NCI-H446 (cell line): ENCODE data around the gene RBM20.
"Not testable (repeated sequence)": the region's sequence is repeated elsewhere in the genome, so short reads cannot be mapped to it uniquely, and the experiment has no call there.

Experiments
- DNase-seq, 2 experiments: peaks; one replicate each; lab custom pipeline; 2025; lab: John Stamatoyannopoulos, UW

The RBM20 gene

DNA sequence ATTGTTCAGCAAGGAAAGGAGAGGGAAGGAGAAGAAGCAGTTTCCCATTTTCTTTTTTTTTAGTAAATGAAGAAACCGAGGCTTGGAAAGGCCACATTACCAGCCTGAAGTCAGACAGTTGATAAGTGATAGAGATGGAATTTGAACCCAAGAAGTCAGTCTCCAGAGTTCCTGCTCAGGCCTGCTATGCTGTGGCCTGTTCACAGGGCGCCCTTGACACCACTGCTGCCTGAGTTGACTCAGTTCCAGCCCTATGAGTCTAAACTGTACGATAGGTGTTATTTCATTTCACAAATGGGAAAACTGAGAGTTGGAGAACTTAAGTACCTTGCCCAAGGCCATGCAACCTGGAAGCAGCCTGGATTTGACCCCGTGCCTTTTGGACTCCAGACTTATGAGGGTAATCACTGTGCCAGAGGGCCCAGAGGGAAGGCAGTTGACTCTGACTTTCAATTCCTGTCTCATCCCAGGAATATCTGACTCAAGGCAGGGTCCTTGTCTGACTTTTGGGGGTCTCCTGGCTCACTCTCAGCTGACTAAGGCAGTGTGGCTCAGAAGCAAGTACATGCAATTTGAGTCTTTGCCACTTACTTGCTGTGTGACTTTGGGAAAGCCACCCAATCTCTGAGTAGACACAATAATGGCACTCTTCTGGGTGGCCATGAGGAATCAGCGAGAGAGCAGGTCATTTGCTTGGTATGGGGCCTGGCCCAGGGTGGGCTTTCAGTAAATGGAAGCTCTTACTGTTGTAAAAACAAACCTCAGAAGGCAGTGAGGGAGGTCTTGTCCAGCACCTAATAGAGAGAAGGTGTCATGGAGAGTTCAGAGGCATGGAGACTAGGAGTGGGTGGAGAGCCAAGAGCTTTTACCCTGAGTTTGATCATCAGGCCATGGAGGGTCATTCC, 17.9 kb upstream of the RBM20 start:
- DNase-seq, result no peak

DNA sequence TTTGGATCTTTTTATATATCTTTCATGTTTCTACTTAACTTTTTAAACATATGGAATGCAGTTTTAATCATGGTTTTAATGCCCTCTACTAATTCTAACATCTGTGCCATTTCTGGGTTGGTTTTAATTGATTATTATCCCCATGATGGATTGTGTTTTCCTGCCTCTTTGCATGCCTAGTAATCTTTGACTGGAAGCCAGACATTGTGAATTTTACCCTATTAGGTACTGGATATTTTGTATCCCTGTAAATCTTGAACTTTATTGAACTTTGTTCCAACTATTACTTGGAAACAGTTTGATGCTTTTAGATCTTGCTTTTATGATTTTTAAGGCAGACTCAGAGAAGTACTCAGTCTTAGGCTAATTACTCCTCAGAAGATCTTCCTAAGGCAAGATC, 16.0 kb upstream of the RBM20 start:
- DNase-seq, result no peak

DNA sequence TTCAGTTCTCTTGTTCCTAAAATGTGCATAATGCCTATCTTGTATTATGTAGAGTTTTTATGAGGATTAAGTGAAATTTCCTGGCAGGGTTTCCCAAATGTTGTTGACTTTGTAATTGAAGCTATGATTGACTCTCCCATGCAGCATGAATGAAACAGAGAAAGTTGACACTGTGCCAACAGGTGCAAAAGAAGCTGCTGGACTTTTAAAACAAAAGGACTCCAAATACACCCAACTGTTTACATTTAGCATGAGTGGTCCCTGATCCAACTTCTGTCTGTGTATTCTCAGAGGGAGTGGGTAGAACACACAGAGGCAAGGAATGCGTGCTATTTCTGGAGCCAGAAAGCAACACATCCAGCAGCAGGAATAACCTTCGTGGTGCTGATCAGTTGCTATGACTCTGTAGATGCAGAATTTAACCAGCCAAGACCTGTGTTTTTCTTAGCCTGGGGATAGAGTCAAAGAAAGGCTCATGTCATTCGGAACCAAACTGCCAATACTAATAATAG, 14.4 kb upstream of the RBM20 start:
- DNase-seq, result peak in 1 of 2 experiments; percentile 40

DNA sequence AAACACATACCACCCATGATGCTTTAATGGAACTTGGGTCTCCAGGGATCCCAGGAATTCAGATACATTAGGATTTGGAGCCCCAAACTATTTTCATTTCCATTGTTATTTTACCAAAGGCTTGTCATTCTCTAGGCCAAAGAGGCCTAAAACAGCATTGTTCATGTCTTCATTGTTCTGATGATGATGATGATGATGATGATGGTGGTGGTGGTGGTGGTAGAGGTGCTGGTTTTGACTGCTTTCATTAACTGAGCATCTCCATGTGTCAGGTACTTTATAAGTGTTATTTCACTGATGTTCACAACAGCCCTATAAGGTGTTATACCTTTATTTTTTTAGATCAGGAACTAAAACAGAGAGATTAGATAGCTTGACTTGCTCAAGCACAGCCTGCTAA, 12.2 kb upstream of the RBM20 start:
- no peak for DNase-seq

DNA sequence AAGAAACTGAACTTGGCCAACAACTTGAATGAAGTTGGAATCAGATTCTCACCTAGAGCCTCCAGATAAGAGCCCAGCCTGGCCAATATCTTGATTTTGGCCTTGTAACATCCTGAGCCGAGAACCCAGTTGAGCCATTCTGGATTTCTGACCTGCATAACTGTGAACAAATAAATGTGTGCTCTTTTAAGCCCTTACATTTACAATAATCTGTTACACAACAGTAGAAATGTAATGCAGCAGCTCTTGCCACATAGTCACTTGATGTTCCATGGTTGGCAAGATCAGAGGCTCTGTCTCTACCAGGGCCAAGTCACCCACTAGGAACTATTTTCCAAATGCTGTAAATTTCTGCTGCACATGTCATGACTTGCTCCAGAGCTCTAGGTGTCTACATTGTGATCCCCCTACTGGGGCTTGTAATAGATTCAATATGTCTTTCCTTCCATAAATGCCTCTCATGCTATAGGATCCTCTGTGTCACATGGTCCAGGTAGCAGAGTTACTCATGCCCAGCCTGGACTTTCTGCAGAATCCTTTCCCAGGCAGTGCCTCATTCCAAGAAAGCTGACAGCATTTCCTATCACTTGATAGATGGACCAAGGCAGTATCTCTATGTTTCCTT, 11.4 kb upstream of the RBM20 start:
- peak in 1 of 2 experiments; percentile 42 for DNase-seq

DNA sequence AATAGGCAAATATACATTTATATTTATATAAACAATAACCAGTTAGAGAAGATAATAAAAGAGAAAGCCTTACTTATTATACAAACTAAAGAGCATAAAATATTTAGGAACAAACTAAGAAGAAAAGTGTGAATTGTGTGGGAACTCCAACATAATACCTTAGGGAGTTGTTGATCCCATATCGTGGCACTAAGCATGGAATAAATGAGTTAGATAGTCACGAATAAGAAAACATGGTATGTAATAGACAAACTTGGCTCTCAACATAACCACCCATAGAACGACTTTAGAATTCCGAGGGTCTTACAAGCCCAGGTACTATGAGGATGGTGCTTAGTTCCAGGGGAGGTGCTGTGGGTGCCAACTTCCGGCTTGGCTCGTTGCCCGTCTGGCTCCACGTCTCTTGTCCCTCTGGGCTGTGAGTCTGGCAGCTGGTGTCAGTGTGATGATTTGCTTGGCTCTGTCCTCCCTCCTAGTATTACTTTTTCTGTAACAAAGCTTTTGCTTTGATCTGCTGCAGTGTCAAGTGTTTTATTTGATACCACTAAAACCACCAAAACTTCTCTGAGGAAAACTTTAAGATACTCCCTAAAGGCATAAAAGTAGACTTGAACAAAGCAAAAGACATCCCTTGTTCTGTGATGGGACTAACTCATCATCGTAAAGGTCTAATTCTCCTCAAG, 9.5 kb upstream of the RBM20 start:
- DNase-seq, result peak in 1 of 2 experiments; percentile 59

DNA sequence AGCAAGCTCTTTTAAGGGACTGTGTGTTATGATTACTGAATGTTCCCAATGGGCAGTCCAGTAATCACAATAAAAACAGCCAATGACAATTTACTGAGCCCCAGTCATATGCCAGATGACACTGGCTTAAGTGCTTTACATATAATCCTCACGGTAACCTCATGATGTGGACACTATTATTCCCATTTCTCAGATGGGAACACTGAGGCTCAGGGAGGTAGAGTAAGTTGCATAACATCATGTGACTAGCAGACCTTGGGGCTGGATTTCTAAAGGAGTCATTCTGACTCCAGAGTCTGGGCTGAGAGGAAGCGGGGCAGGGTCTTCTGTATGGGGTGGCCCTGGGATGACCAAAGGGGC, 7.6 kb upstream of the RBM20 start:
- DNase-seq, result no peak

DNA sequence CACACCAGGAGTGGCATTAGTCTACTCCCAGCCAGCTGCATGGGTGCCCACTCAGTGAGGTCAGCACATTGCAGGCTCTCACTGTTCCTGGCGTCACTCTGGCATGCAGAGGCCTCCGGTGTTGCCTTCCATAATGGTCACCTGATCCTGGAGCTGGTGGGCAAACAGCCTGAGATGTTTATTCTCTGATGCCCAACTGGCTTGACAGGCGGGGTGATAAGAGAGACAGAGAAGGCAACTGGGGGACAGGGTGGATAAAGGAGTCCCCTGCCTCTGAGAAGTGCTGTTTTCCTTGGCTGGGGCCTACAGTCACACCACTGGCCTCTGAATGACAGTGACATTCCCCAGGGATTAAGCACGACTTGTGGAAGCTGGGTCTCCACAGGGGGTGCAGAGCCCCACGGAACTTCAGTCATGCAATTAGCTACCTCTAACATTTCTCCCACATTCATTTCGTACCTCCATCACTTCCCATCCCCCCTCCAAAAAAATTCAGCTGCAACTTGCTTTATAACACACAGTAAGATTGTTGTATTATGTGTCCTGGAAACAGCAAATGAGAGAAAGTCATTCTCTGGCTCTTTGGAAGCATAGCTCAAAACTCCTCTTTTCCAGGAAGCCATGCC, 7.1 kb upstream of the RBM20 start:
- DNase-seq, result no peak

DNA sequence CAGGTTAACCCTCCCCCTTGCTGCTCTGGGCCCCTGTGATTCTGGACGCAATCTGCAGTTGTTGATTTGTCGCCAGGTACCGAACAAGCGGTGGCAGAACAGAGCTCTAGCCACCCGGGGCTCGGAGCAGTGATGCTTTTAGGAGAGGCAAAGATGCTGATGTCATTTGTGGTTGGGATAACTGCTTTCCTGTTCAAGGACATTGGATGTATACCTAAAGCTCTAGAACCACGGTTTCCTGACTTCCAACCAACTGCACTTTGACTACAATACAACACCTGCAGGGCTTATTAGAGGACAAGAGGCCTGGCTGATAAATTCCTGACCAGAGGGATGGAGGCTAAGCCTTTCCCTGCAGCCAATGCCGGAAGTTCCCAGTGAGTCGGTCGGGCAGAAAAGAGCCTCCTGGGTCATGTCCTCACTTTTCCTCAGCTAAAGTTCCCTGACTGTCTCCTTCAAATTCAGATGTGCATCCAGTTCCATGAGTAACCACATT, 6.5 kb upstream of the RBM20 start:
- no peak for DNase-seq

DNA sequence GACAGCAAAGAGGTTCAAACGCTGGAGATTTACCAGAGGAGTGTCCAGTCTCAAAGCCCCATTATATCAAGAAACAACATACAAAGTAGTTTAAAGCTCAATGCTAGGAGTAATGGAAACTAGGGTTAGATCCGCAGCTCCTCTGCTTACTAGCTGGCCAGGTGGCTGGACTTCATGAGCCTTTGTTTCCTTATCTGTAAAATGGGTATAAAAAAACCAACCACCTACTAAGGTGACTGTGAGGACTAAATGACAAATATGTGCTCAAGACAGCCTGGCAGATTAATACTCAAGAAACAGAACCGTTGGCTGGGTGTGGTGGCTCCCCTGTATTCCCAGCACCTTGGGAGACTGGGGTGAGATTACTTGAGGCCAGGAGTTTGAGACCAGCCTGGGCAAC, 5.8 kb upstream of the RBM20 start:
- no peak for DNase-seq

DNA sequence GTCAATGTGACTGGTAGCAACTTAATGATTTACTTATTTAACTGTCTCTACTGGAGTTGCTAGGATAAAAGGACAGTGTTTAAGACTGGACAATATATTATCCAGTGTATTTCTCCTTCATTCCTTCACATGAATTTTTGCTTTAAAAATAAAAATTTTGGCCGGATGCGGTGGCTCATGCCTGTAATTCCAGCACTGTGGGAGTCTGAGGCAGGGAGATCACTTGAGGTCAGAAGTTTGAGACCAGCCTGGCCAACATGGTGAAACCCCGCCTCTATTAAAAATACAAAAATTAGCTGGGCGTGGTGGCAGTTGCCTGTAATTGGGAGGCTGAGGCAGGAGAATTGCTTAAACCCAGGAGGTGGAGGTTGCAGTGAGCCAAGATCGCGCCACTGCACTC, 5.1 kb upstream of the RBM20 start:
- not testable (repeated sequence) for DNase-seq

DNA sequence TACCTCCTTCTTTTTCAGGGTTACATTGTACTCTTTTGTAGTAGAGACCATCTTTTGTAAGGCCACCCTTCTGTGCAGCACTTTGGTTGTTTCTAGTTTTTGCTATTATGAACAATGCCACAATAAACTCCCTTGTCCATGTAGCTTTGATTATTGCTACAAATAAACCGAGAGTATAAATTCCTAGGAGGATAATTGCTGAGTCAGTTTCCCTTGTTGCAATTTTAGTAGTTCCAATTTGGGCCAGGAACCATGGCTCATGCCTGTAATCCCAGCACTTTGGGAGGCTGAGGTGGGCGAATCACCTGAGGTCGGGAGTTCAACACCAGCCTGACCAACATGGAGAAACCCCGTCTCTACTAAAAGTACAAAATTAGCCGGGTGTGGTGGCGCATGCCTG, 4.3 kb upstream of the RBM20 start:
- not testable (repeated sequence) for DNase-seq

DNA sequence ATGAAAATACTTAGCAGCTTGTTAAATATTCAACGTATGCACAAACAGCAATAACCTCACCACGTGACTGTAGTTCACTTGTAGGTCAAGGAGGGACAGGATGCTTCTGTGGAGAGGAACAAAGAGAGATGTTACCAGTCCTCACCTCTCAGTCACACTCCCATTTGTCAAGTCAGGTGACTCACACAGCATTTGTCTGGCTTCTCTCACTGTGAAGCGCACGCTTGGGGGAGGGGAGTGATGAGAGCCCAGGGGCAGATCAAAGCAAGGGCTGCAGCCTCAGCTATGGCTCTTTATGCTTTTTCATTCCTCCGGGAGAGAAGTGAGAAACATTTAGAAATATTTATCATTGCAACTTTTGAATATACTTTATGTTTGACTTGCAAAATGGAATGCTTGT, 2.9 kb upstream of the RBM20 start:
- no peak for DNase-seq

DNA sequence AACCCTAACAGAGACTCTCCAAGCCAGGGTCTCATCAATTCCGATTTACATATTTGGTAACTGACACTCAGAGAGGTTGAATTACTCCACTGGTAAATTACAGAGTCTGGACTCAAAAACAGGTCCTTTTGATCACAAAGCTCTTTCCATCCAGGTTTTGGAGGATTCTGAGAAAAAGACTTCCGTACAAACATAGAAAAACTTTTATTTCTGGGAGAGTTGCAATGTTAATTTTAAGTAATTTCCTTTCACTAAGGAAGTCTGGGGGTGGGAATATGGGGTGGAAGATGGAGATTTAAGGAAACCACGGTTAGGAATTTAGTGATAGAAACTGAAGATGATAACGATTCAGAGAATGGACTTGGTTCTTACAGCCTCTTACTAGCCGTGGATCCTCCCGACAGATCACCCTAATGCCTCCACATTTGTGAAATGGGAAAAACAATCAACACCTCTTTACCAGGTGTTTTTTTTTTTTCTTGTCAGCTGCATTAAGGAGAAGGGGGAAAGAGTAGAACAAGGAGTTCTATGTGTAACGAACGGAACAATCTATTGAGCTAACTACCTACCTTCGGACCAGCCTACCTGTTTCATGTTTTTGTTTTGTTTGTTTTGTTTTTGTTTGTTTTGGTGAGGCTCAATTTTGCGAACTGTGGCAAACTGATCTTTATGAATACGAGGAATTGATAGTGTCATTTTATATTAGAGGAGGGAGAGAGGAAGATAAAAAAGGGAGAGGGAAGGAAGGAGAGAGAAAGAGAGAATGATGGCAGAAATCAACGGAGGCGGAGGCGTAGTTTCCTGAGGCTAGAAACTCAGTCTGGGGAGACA, 1.7 kb upstream of the RBM20 start:
- DNase-seq, result no peak

DNA sequence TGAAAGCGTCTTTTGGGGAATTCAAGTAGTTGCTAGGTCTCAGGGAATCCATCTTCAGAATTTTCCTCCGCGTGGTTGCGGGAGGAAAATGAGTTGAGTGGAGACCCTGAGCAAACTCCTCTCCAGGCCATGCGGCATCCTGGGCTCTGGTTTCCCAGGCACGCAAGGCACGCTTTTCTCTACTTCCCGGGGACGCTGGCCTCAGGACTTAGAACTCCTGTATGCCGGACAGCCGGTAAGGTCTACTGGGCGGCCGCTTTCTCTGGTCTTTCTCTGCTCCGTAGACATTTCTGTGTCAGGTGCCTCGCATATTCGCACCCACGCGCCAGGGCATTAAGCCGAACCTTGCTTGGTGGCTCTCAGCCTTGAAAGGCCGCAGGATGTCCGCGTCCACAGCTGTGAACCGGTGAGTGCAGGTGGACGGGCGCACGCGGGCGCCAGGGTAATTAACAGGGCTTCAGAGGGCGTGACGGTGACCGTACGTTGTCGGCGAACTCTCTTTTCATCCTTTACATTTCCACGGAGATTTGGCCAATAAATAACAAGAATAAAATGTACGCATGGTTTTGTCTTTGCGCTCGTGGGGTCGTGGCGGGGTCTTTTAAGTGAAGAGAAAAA, 992 bp upstream of the RBM20 start:
- DNase-seq, result no peak

DNA sequence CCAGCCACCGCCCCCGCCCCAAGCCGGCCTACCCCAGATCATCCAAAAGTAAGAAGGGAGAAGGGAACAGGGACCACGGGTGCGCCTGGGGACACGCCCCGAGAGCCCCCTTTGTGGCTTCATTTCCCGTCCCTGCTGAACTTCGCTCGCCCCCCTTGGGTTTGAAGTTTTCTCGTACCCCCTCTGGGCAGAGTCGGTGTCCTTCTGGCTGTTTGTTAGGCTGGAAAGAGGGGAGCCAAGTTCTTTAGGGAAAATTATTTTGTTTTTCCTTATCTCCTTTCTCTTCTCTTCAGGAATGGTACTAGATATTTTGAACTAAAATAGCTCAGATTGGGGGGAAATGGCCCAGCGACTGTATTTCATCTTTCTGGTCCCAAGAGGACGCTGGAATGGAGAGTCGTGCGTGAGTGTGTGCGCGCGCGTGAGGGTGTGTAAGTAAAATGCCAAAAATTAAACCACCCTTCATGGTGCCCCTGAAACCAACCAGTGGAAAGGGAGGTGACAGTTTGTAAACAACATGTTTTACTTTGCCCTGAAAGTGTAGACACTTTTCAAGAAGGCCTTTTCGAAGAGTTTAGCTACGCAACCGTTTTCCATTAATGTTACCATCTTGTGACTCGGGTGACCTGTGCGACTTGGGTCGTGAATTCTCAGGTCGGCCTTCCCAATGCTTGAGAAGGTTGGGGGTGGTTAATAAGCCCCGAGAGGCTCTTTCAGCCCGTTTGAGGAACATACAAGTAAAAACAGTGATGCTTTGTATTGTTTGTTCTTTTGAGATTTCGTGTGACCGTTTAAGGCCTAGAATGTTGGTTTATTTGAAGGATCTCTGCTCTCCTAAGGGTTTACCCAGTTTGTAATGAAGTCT, 694 bp downstream of the RBM20 start:
- DNase-seq, result no peak

DNA sequence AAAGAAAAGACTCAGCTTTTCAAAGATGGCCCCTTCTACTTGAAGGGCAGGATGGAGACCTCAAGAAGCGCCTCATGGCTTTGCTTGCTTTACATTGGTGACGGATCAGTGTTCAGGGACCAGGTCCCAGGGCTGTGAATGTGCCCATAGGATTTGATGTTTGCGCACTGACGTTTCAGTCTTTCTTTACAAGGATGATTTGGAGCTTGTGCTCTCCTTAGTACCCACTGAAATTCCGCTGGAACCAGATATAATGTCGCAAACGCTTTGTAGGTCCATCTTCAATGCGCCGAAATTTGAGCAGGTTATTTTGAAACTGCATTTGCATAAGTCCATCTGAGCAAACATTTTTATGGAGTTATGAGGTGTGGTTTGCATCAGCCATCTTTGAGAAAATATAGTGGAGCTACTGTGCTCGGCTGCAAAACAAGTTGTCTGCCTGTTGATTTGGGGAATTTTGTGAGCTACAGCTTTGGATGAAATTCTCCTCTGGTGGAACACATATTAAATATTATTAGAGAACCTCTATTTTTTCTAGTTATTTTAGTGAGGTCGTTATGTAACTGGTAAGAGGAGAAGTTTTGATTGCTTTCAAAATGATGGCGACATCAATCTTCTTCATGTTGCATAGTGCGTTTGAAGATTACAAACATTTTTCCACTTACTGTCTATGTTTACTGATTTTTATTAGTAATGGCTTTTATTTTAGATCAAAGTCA, 2.4 kb downstream of the RBM20 start:
- peak; percentile 65 to 71 for DNase-seq

DNA sequence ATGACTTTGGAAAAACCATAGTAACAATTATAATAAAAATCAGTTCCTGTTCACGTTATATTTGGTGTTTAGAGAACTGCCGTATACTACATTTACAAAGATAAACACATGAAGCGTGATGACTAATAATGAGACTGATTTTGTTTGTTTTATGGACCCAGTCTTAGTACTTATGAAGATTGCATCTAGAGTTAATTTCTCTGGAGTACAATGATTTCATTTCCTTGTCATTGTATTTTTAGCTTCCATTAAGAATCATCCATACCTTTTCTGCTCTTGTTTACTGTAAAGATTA, 2.9 kb downstream of the RBM20 start:
- DNase-seq, result no peak

DNA sequence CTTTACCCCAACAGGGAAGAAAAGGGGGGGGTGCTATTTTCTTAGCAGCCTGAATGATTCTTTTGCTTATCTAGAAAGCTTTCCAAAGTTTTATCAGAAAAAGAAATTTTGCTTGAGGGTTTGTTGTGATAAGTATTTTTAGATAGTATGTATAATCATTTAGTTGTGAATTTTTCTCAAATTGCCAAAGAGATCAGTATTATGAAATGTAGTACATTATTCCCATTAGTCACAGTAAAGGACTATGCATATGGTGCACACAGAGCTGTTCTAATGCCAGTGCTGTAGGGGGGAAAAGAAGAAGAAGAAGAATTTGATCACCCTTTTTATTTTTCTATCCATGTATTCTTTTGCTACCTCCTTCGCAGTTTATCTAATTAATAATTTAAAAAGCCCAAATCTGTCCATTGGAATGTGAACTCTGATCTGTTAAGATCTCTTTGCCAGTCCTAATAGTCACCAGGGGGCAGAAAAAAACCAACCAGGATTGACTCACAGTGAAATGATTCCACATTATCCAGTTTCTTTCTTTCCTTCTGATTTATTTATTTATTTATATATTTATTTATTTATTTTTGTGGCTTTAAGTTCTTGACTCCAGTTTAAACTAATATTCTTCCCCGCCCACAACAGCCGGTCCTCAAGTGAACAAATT, 4.7 kb downstream of the RBM20 start:
- DNase-seq, result no peak
